Suprapubic skin (tissue), 4 donors: ENCODE data around the gene DCLK3. TPM values are rescaled to one million over a fixed set of nuclear protein-coding genes. Genes with fewer than 3 reads are reported as not detected.

ENCODE experiments used
- DNase-seq, 2 donors: peaks; one replicate each; pipeline ENCODE4 v3.0.0-alpha.2; 2019; ENCODE audit warnings: low spot score in 2 of 2
- H3K27ac ChIP-seq: fragments of 200-600 bp; sonication (generic); one replicate; pipeline ENCODE4 v1.5.1; 2019
- H3K27me3 ChIP-seq: fragments of 200-600 bp; sonication (generic); one replicate; pipeline ENCODE4 v1.5.1; 2019
- H3K36me3 ChIP-seq: fragments of 200-600 bp; sonication (generic); one replicate; pipeline ENCODE4 v1.5.1; 2019
- H3K4me1 ChIP-seq: fragments of 200-600 bp; sonication (generic); one replicate; pipeline ENCODE4 v1.5.1; 2019
- H3K4me3 ChIP-seq: fragments of 200-600 bp; sonication (generic); one replicate; pipeline ENCODE4 v1.5.1; 2019; ENCODE audit warnings: mild to moderate bottlenecking
- H3K9me3 ChIP-seq: fragments of 200-600 bp; sonication (generic); one replicate; pipeline ENCODE4 v1.5.1; 2019
- EP300 ChIP-seq: sonication (generic); formaldehyde crosslinking; IDR thresholded peaks from one replicate; pipeline ENCODE4 v1.6.1; 2017; ENCODE audit warnings: antibody characterized with exemption
- POLR2A ChIP-seq, 2 donors: fragments of 450-650 bp; IDR thresholded peaks; one replicate each; pipeline ENCODE4 v1.6.1; 2017; ENCODE audit warnings: antibody characterized with exemption in 2 of 2, mild to moderate bottlenecking in 2 of 2, moderate library complexity in 2 of 2
- POLR2AphosphoS5 ChIP-seq, 3 donors: sonication (generic); formaldehyde crosslinking; IDR thresholded peaks; one replicate each; pipeline ENCODE4 v1.6.1; 2017; ENCODE audit warnings: antibody characterized with exemption in 3 of 3
- WGBS: methylation state at CpG from one replicate; pipeline ENCODE4 v1.1.5; 2018; 5-methylcytosine and 5-hydroxymethylcytosine counted together
- total RNA-seq, 4 donors: library from RNA; depleted of rRNA; stranded (reverse); fragments of >200 nt; gene quantifications; one replicate each; pipeline ENCODE4 v1.1.0, GENCODE V29; 2016
- TF ChIP-seq, protein P1 (sequence below), 2 donors: fragments of 200-600 bp in 1 of 2; fragments of 450-650 bp in 1 of 2; sonication (generic) in 1 of 2; IDR thresholded peaks; one replicate each; pipeline ENCODE4 v1.5.1; 2016 to 2019; ENCODE audit warnings: antibody characterized with exemption in 2 of 2, mild to moderate bottlenecking in 1 of 2, moderate library complexity in 1 of 2

DCLK3 gene
- total RNA-seq, 4 donors from 2014 or later, result 0.08 to 0.64 (median 0.08) TPM; not detected in 1

DNA sequence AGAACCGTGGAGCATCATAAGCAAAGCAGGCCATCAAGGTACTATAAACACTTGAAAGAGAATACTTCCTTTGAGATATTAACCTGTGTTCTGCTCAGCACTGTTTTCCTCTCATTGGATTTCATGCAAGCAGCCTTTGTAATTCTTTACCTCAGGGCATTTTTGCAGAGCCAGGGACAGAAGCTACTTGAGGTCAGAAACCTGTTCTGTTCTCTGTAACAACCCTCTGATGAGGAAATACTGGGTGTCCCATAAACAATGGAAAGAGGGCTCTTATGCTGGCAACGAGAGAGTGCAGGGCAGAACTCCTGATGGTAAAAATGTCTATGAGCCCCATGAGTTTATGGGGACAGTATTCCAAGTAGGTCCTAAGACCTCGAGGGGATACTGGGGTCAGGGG, 66.0 kb downstream of the DCLK3 start:
- WGBS, result 71% methylated on average over 3 of the region's 3 CpGs
- Histone ChIP-seq H3K27ac (no peak overlapping the region), H3K4me1 (no peaks in the 10 kb centered on the region), H3K9me3 (no peaks in the 10 kb centered on the region), H3K36me3 (no peaks in the 10 kb centered on the region), H3K4me3 (no peak overlapping the region), H3K27me3 (no peaks in the 10 kb centered on the region)
- DNase-seq, result no peak
- TF ChIP-seq POLR2AphosphoS5 (IDR thresholded peaks at IDR 0.05), result no peak
- TF ChIP-seq, protein P1, sequence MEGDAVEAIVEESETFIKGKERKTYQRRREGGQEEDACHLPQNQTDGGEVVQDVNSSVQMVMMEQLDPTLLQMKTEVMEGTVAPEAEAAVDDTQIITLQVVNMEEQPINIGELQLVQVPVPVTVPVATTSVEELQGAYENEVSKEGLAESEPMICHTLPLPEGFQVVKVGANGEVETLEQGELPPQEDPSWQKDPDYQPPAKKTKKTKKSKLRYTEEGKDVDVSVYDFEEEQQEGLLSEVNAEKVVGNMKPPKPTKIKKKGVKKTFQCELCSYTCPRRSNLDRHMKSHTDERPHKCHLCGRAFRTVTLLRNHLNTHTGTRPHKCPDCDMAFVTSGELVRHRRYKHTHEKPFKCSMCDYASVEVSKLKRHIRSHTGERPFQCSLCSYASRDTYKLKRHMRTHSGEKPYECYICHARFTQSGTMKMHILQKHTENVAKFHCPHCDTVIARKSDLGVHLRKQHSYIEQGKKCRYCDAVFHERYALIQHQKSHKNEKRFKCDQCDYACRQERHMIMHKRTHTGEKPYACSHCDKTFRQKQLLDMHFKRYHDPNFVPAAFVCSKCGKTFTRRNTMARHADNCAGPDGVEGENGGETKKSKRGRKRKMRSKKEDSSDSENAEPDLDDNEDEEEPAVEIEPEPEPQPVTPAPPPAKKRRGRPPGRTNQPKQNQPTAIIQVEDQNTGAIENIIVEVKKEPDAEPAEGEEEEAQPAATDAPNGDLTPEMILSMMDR (IDR thresholded peaks at IDR 0.05), result no peak
- no peak for TF ChIP-seq POLR2A (IDR thresholded peaks at IDR 0.05)
- no peak for TF ChIP-seq EP300

DNA sequence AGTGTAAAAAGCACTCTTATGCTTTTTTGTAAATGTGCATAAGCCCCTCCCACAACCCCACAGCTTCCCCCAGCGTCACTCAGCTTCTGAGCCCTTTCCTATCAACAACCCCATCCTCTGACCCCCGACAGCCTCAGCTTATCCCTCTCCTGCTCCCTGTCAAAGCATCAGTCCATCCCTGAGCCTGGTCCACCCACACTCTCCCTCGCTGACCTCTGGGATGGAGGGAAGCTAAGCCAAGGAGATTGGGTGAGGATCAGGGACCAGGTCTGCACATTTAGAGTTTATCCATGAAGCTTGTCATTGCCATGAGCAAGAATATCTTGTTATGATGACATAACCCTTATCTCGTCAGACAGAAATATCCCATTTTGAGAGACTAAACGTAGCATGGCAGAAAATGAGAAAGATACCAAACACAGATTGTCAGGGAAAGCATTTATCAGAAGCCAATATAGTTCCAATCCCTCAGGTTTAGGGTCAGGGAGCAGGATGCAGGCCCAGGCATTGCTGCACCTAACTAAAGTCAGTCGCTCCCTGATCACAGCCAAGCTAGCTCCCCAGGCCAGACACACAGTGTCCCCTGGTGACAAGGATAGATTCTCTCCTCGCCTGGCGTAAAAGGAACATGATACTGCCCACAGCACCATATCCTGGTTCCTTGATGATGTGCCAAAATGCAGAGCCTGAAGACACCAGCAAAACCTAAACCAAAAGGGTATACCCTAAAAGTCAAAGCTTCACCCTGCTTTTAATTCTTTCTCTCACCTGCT, 66.9 kb downstream of the DCLK3 start:
- Histone ChIP-seq H3K4me3 (no peak overlapping the region), H3K27ac (no peak overlapping the region), H3K9me3 (no peaks in the 10 kb centered on the region), H3K4me1 (no peaks in the 10 kb centered on the region), H3K36me3 (no peaks in the 10 kb centered on the region), H3K27me3 (no peaks in the 10 kb centered on the region)
- TF ChIP-seq EP300 (no peak), POLR2AphosphoS5 (IDR thresholded peaks at IDR 0.05) (no peak), POLR2A (IDR thresholded peaks at IDR 0.05) (no peak)
- TF ChIP-seq, protein P1 (IDR thresholded peaks at IDR 0.05), result no peak
- WGBS, result 74% methylated on average over 8 of the region's 8 CpGs
- no peak for DNase-seq

DNA sequence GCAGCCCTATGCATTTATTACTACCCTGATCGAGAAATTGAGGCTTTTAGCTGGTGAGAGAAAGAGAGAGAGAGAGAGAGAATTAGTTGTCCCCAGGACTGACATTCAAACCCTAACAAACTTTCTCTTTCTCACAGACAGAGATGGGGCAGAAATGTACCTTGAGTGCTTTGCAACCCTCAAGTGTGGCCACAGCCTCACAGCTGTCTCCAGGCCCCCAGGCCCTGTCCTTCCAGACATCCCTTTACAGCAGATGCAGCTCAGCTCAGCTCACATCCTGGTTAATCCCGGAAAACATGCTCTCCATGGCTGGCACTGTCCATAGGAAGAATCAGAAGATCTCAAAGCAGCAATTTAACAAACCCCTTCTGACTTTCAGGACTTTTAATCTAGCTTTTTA, 67.6 kb downstream of the DCLK3 start:
- no peak for DNase-seq
- Histone ChIP-seq H3K4me3 (no peak overlapping the region), H3K9me3 (no peaks in the 10 kb centered on the region), H3K27me3 (no peaks in the 10 kb centered on the region), H3K27ac (no peak overlapping the region), H3K4me1 (no peaks in the 10 kb centered on the region), H3K36me3 (no peaks in the 10 kb centered on the region)
- 54% methylated on average over 2 of the region's 2 CpGs for WGBS
- TF ChIP-seq, protein P1 (IDR thresholded peaks at IDR 0.05), result no peak
- TF ChIP-seq POLR2A (IDR thresholded peaks at IDR 0.05), result no peak
- TF ChIP-seq POLR2AphosphoS5 (IDR thresholded peaks at IDR 0.05), result no peak
- no peak for TF ChIP-seq EP300

DNA sequence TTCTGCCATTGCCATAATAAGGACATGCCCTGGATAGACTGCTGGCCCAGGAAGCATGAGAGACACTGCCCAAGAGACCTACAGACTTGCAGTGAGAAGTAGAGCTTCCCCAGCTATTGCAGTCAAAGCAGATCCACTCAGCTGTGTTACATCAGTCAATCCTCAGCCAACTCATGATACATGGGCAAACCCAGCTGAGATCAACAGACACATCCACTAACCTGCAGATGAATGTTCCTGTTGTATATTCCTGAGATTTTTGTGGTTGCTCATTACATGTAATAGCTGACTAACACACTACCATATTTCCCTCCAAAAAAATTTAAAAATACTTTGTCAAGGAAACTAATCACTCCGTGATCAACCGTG, 68.6 kb downstream of the DCLK3 start:
- DNase-seq, result no peak
- TF ChIP-seq POLR2AphosphoS5 (IDR thresholded peaks at IDR 0.05), result no peak
- TF ChIP-seq, protein P1 (IDR thresholded peaks at IDR 0.05), result no peak
- no peak for TF ChIP-seq EP300
- no peak for TF ChIP-seq POLR2A (IDR thresholded peaks at IDR 0.05)
- no peak overlapping the region for H3K4me3 ChIP-seq
- H3K9me3 ChIP-seq, result no peaks in the 10 kb centered on the region
- H3K36me3 ChIP-seq, result no peaks in the 10 kb centered on the region
- H3K27me3 ChIP-seq, result no peaks in the 10 kb centered on the region
- no peak overlapping the region for H3K27ac ChIP-seq
- H3K4me1 ChIP-seq, result no peaks in the 10 kb centered on the region
- 77% methylated on average over 2 of the region's 2 CpGs for WGBS

DNA sequence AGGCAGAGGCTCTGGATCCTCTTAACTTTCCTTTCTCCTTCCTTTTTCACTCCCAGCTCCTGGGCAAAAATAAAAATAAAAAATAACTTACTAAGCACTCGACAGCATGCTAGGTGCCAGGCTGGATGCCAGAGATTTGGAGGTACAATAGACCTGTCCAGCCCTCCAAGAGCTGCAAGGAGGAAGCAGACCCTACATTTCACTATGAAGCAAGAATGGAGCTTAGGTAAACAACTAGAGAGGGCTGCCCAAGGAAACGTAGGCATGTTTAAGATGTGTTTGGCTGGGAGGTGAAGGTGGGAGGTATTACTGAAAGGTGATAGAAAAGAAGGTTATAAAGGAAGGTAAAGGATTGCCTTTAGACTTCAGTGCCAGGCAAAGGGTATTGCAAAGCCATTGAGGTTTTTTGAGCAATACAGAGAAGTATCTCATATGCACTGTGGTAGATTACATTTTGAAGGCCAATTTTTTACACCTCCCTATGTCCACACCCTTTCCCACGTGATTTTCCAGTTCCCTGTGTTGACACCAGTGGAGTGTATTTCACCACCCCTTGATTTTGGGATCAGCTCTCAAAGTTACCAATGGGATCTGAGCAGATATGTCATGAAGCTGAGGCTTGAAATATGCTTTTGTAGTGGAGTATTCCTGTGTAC, 69.1 kb downstream of the DCLK3 start:
- H3K4me3 ChIP-seq, result no peak overlapping the region
- DNase-seq, result no peak
- H3K27me3 ChIP-seq, result no peaks in the 10 kb centered on the region
- H3K4me1 ChIP-seq, result no peaks in the 10 kb centered on the region
- TF ChIP-seq, protein P1 (IDR thresholded peaks at IDR 0.05), result no peak
- TF ChIP-seq EP300 (no peak), POLR2A (IDR thresholded peaks at IDR 0.05) (no peak), POLR2AphosphoS5 (IDR thresholded peaks at IDR 0.05) (no peak)
- no peaks in the 10 kb centered on the region for H3K36me3 ChIP-seq
- H3K27ac ChIP-seq, result no peak overlapping the region
- H3K9me3 ChIP-seq, result no peaks in the 10 kb centered on the region
- WGBS, result 61% methylated on average over 3 of the region's 3 CpGs
